Aorta (tissue), 5 donors: ENCODE data around the gene TLE4. TPM values are rescaled to one million over a fixed set of nuclear protein-coding genes. Genes with fewer than 3 reads are reported as not detected.

Source experiments
- ATAC-seq: fragments of 200-7000 bp; cut with Tn5 transposase; one replicate; pipeline ENCODE4 v1.9.1; 2022; ENCODE audit warnings: moderate library complexity; ENCODE audit not compliant: low FRiP score
- DNase-seq, 2 donors: peaks; one replicate each; pipeline ENCODE4 v3.0.0-alpha.2; 2020
- H3K27ac ChIP-seq, 2 donors: one replicate each; pipeline ENCODE4 v1.5.1; 2013; ENCODE audit warnings: low read length in 2 of 2, mild to moderate bottlenecking in 2 of 2, moderate library complexity in 2 of 2, control low read depth in 1 of 2, inconsistent platforms in 1 of 2, low read depth in 1 of 2
- H3K27me3 ChIP-seq, 2 donors: one replicate each; pipeline ENCODE4 v1.6.1; 2013; ENCODE audit warnings: control low read depth in 1 of 2, low read length in 1 of 2, mild to moderate bottlenecking in 1 of 2, moderate library complexity in 1 of 2; ENCODE audit not compliant: insufficient read depth in 2 of 2, control insufficient read depth in 1 of 2
- H3K36me3 ChIP-seq, 2 donors: one replicate each; pipeline ENCODE4 v1.6.1; 2013; ENCODE audit warnings: control low read depth in 1 of 2, low read length in 1 of 2, mild to moderate bottlenecking in 1 of 2; ENCODE audit not compliant: insufficient read depth in 2 of 2, control insufficient read depth in 1 of 2
- H3K4me1 ChIP-seq, 2 donors: one replicate each; pipeline ENCODE4 v1.6.1; 2013; ENCODE audit warnings: low read length in 2 of 2, control low read depth in 1 of 2, mild to moderate bottlenecking in 1 of 2, moderate library complexity in 1 of 2; ENCODE audit not compliant: insufficient read depth in 2 of 2, control insufficient read depth in 1 of 2
- H3K4me3 ChIP-seq, 2 donors: one replicate each; pipeline ENCODE4 v1.5.1; 2013; ENCODE audit warnings: low read length in 2 of 2, control low read depth in 1 of 2, mild to moderate bottlenecking in 1 of 2
- H3K9me3 ChIP-seq: one replicate; pipeline ENCODE4 v1.6.1; 2013; ENCODE audit warnings: mild to moderate bottlenecking, low read length; ENCODE audit not compliant: control insufficient read depth
- WGBS, 2 donors: extraction: QIAGEN DNeasy Blood & Tissue Kit; methylation state at CpG; one replicate each; pipeline ENCODE4 v1.1.7; 2013; 5-methylcytosine and 5-hydroxymethylcytosine counted together
- intact Hi-C, 2 donors: fragments of 100-400 bp; cut with DNase I; formaldehyde crosslinking; loops; one replicate each; pipeline versions ENCODE4 v1.14.2 to v1.15.0; 2022
- polyA plus RNA-seq, 2 donors: library from polyadenylated mRNA; stranded (reverse); fragments of 200-250 nt; gene quantifications; one replicate each; pipeline ENCODE4 v1.2.3, GENCODE V29; 2013
- total RNA-seq, 2 donors: library from RNA; stranded (reverse); fragmentation: NEBNext Ultra II Directional; extraction: Animal tissue kit (Norgen Biotek cat#: 25700); gene quantifications; one replicate each; pipeline ENCODE4 v1.2.1, GENCODE V29; 2021
- donor health status: healthy with polysubstance abuse.
- donor health status: Bipolar disorder and iron deficiency.
- donor health status: DM: no; HTN: no; CAD: no.
- donor health status: DM: no; HTN: no; CAD: no.
- donor health status: DM: yes; HTN: yes; CAD: no.

The TLE4 gene
- total and polyA plus RNA-seq, 4 donors: 6.0 to 38.3 (median 22.3) TPM

DNA sequence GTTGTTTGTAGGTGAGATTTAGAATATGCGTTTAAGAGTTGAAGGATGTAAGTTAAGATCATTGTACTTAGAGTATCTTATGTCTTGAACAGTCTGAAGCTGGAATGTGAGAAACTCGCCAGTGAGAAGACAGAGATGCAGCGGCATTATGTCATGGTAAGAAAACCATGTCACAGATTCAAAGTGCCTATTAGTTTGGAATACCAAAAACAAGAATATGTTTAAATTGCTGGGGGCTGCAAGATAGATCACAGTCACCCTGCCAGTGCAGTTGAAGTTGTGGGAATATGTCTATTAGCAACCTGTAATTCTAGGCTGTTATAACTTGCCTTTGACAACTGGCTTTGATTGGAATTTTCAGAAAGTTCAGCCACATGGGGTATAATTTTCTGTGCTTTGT is 3.0 kb downstream of the TLE4 start:
- H3K27ac ChIP-seq: no peak overlapping the region
- peaks cover 0 to 3% of the 10 kb centered on the region in 2 donors for H3K4me1 ChIP-seq
- H3K27me3 ChIP-seq: no peaks in the 10 kb centered on the region
- no peaks in the 10 kb centered on the region for H3K36me3 ChIP-seq
- no peak for ATAC-seq
- WGBS, 2 donors: 96 to 98% methylated on average over 3 of the region's 3 CpGs
- H3K9me3 ChIP-seq: no peaks in the 10 kb centered on the region
- DNase-seq: no peak
- intact Hi-C loops: loop anchor here (5.0 to 10.0 kb wide), 3 partner anchors 108 to 488 kb away; no protein-coding TSS in a partner anchor
- H3K4me3 ChIP-seq: no peak overlapping the region

DNA sequence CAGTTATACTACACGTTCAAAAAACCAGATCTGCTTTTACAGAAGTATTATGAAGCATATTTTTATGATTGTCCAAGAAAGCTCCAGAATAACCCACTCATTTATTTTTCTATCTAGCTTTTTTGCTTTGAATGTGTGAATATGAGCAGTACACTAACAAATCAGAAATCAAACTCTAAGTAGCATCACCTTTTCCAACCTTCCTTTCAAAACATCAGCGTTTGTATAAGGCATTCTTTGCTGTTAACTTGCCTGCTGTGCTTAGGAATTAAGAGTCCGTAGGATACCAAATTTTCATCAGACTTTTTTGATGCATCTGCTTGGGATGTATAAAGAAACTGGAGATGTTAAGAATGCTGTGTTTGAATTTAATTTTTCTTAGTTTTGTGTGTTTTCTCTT is 3.8 kb downstream of the TLE4 start:
- Histone ChIP-seq H3K9me3 (no peaks in the 10 kb centered on the region), H3K4me1 (peaks cover 0 to 3% of the 10 kb centered on the region in 2 donors), H3K36me3 (peaks cover 0 to 3% of the 10 kb centered on the region in 2 donors), H3K27ac (no peak overlapping the region), H3K27me3 (no peaks in the 10 kb centered on the region), H3K4me3 (no peak overlapping the region)
- ATAC-seq: no peak
- DNase-seq: no peak
- WGBS, 2 donors: 68 to 76% methylated on average over 3 of the region's 3 CpGs
- intact Hi-C loops: loop anchor here in 1 of 2 donors (10.0 kb wide), 1 partner anchor 109 kb away; no protein-coding TSS in a partner anchor

DNA sequence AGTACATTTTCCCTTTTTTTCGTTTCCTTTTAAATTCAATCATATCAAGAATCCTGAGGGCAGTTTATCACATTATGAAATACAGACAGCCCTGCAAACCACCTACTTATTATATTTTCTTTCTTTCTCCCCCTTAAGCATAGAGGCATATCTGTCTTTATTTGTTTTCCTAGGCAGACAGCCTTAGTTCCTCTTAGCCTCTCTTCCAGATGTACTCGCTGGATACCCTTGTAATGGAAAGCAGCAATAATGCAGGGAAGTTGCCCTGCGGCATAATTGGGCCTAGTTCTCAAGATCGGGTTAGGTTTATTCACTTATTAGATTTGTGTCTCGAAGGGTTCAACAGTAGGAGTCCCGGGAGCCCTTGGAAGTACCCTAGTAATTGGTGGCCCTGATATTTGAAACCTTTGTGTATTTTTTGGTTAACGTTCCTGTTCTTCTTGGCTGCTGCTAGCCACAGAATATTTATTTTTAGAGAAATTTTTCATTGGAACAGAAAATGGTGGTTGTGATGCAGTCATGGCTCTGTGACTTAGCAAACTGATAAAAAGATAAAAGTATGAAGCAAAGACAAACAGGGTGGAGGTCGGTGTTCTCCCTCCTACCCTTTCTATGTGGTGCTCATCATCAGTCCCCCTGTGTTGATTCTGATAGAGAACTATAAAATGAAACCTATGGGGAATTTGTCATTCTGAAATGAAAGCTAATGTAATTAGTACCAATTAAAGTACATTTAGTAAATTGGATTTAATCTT is 6.4 kb downstream of the TLE4 start:
- peaks cover 0 to 3% of the 10 kb centered on the region in 2 donors for H3K4me1 ChIP-seq
- H3K36me3 ChIP-seq: peaks cover 0 to 3% of the 10 kb centered on the region in 2 donors
- intact Hi-C loops: loop anchor here in 1 of 2 donors (10.0 kb wide), 1 partner anchor 107 kb away; no protein-coding TSS in a partner anchor
- H3K27ac ChIP-seq: peak overlapping the region in 1 of 2 donors; percentile 25
- H3K9me3 ChIP-seq: no peaks in the 10 kb centered on the region
- H3K27me3 ChIP-seq: peaks cover 0 to 2% of the 10 kb centered on the region in 2 donors
- DNase-seq: no peak
- H3K4me3 ChIP-seq: no peak overlapping the region
- 30 to 32% methylated on average over 8 of the region's 8 CpGs for WGBS, 2 donors
- ATAC-seq: no peak

DNA sequence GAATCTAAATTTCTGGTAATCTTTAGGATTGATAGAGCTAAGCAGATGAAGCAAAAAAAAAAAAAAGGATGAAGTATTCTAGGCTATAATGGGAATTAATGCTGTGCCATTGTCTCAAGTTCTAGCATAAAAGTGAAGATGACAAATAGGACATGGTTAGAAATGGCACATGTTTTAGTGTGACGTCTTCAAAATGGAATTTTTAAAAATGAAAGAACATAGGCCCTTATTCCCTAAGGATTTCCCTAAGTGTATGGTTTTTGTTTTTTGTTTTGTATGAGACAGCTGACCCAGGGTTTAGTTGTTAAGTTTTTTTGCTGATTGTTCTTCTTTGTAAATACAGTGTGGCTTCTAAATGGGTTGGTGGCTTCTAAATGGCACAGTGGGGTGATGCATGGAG is 7.1 kb downstream of the TLE4 start:
- Histone ChIP-seq H3K36me3 (peaks cover 0 to 4% of the 10 kb centered on the region in 2 donors), H3K27me3 (peaks cover 0 to 2% of the 10 kb centered on the region in 2 donors), H3K27ac (no peak overlapping the region), H3K9me3 (no peaks in the 10 kb centered on the region), H3K4me1 (peaks cover 0 to 3% of the 10 kb centered on the region in 2 donors), H3K4me3 (no peak overlapping the region)
- intact Hi-C loops: loop anchor here in 1 of 2 donors (10.0 kb wide), 1 partner anchor 106 kb away; no protein-coding TSS in a partner anchor
- WGBS, 2 donors: 87% methylated on average over 1 of the region's 1 CpG
- ATAC-seq (no peak), DNase-seq (no peak)

DNA sequence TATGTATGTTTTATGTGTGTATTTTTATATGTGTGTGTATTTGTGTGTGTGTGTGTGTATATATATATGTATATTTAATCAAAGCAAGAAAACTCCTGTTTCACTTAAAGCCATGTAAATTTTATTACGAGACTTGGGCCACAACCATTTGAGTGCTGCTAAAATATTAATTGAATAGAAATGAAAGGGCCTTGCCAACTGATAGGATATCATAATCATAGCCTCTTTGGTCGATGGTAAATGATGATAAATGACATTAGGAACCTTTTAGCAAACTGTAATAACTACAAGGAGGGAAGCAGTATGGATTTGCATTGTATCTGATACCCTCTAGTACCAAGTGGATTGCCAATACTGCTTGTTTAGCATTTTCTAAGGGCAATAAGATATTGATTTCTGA is 7.9 kb downstream of the TLE4 start:
- DNase-seq: no peak
- no peak for ATAC-seq
- H3K9me3 ChIP-seq: no peaks in the 10 kb centered on the region
- peaks cover 0 to 2% of the 10 kb centered on the region in 2 donors for H3K27me3 ChIP-seq
- 95 to 100% methylated on average over 2 of the region's 2 CpGs for WGBS, 2 donors
- H3K27ac ChIP-seq: no peak overlapping the region
- intact Hi-C loops: loop anchor here in 1 of 2 donors (10.0 kb wide), 1 partner anchor 105 kb away; no protein-coding TSS in a partner anchor
- no peak overlapping the region for H3K4me3 ChIP-seq
- peaks cover 0 to 3% of the 10 kb centered on the region in 2 donors for H3K4me1 ChIP-seq
- peaks cover 0 to 4% of the 10 kb centered on the region in 2 donors for H3K36me3 ChIP-seq

DNA sequence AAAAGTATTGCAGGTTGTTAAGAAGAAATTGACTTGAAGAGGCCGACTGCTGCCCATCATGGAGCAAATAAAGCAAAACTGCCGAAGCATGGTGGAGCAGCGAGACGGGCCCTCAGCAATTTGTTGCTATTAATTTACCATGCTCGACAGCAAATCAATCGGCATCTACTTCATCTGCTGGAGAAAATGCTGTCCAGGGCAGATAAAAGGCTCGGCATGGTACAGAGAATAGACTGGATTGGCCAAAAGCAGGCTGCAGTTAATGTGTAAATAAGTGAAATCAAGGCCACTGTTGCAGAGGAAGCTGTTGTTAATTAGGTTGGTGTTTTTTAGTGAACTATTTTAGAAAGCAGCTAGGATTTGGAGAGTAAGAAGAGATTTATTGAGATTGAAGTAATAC is 8.3 kb downstream of the TLE4 start:
- H3K27ac ChIP-seq: no peak overlapping the region

DNA sequence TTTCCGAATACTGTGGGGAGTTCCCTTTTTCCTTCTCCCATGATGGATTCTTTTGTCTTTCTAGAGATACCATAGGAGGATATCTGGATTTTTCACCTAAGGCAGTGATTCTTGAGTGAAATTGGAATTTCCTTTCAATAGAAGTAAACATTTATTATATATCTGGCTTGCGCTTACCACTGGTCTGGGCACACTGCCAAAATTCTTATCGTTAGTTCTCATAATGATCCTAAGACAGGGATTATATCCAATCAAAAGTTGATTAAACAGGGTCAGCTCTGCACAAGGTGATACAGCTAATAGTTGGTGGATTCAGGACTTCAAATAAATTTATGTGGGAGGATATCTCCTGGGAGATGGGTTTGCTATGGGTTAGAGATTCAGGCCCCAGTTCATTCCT is 9.6 kb downstream of the TLE4 start:
- WGBS, 2 donors: 73 to 84% methylated on average over 3 of the region's 3 CpGs
- intact Hi-C loops: no loop called here

More for the DNA sequence above, 8.3 kb downstream of the TLE4 start:
- Histone ChIP-seq H3K4me3 (no peak overlapping the region), H3K4me1 (peaks cover 0 to 3% of the 10 kb centered on the region in 2 donors), H3K36me3 (peaks cover 0 to 4% of the 10 kb centered on the region in 2 donors), H3K9me3 (no peaks in the 10 kb centered on the region), H3K27me3 (peaks cover 0 to 2% of the 10 kb centered on the region in 2 donors)
- ATAC-seq (no peak), DNase-seq (no peak)
- intact Hi-C loops: no loop called here
- WGBS, 2 donors: 98 to 99% methylated on average over 7 of the region's 7 CpGs

DNA sequence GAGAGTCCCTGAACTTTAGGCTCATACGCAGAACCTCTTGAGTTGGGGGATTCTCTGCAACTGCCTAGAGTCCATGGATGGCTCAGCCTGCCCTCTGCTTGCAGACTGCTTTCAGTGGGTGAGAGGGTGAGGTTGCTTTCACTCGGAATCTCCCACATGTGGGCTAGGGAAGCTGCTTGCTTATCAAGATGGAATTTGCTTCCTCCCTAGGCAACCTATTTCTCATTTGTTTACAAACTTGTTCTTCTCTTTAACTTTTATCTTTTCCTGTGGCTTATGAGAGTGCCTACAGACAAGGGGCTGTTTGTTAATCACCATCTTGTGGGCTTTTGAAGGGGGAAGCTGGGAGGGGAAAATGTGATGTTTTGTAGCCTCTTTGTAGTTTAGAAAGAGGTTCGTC is 10.0 kb downstream of the TLE4 start:
- ATAC-seq: no peak
- H3K4me3 ChIP-seq: no peak overlapping the region

More for the DNA sequence above, 9.6 kb downstream of the TLE4 start:
- DNase-seq: no peak
- ATAC-seq: no peak
- Histone ChIP-seq H3K27ac (no peak overlapping the region), H3K9me3 (no peaks in the 10 kb centered on the region), H3K4me3 (no peak overlapping the region), H3K36me3 (peaks cover 0 to 4% of the 10 kb centered on the region in 2 donors), H3K4me1 (peaks cover 0 to 3% of the 10 kb centered on the region in 2 donors), H3K27me3 (peaks cover 0 to 2% of the 10 kb centered on the region in 2 donors)

More for the DNA sequence above, 10.0 kb downstream of the TLE4 start:
- peaks cover 0 to 4% of the 10 kb centered on the region in 2 donors for H3K36me3 ChIP-seq
- intact Hi-C loops: no loop called here
- H3K27me3 ChIP-seq: peaks cover 0 to 2% of the 10 kb centered on the region in 2 donors
- peaks cover 0 to 3% of the 10 kb centered on the region in 2 donors for H3K4me1 ChIP-seq
- no peaks in the 10 kb centered on the region for H3K9me3 ChIP-seq
- H3K27ac ChIP-seq: no peak overlapping the region
- DNase-seq: no peak
- WGBS, 2 donors: 91 to 95% methylated on average over 3 of the region's 3 CpGs
